ENCODE data around the gene ETFA.
A peak's percentile ranks its signal among the peaks of the same experiment; 100 is the strongest.

Gene ETFA

GRCh38 chr15:76335307-76336253, 24.3 kb upstream of the ETFA start:
- peak; percentile 44 for DNase-seq (ENCODE audit: extremely low read depth, insufficient read length)
- TF ChIP-seq CTCF (IDR thresholded peaks at IDR 0.05; ENCODE audit: insufficient read depth, low read length, poor library complexity, severe bottlenecking): no peak
- no peaks in the 10 kb centered on the region; the same call in 1 of the 2 replicates for H3K27me3 ChIP-seq (replicated peaks; ENCODE audit: control insufficient read depth, insufficient read depth, low read length)
- no peaks in the 10 kb centered on the region for H3K36me3 ChIP-seq (ENCODE audit: control insufficient read depth, insufficient read depth, low read length)
- peak overlapping the region; percentile 74 for H3K4me3 ChIP-seq (replicated peaks; ENCODE audit: low read depth, low read length)

GRCh38 chr15:76334438-76335306, 23.4 kb upstream of the ETFA start:
- Histone ChIP-seq H3K27me3 (replicated peaks; ENCODE audit: control insufficient read depth, insufficient read depth, low read length) (no peaks in the 10 kb centered on the region; the same call in 1 of the 2 replicates), H3K36me3 (ENCODE audit: control insufficient read depth, insufficient read depth, low read length) (no peaks in the 10 kb centered on the region), H3K4me3 (replicated peaks; ENCODE audit: low read depth, low read length) (no peak overlapping the region)
- no peak for DNase-seq (ENCODE audit: extremely low read depth, insufficient read length)
- TF ChIP-seq CTCF (IDR thresholded peaks at IDR 0.05; ENCODE audit: insufficient read depth, low read length, poor library complexity, severe bottlenecking): no peak

GRCh38 chr15:76333720-76334437, 22.6 kb upstream of the ETFA start:
- Histone ChIP-seq H3K4me3 (replicated peaks; ENCODE audit: low read depth, low read length) (no peak overlapping the region), H3K27me3 (replicated peaks; ENCODE audit: control insufficient read depth, insufficient read depth, low read length) (no peaks in the 10 kb centered on the region; the same call in none of the 2 replicates), H3K36me3 (ENCODE audit: control insufficient read depth, insufficient read depth, low read length) (no peaks in the 10 kb centered on the region)
- peak; percentile 43 for TF ChIP-seq CTCF (IDR thresholded peaks at IDR 0.05; ENCODE audit: insufficient read depth, low read length, poor library complexity, severe bottlenecking)
- no peak for DNase-seq (ENCODE audit: extremely low read depth, insufficient read length)

GRCh38 chr15:76333309-76333708, 22.0 kb upstream of the ETFA start:
- H3K36me3 ChIP-seq (ENCODE audit: control insufficient read depth, insufficient read depth, low read length): no peaks in the 10 kb centered on the region
- no peak for DNase-seq (ENCODE audit: extremely low read depth, insufficient read length)
- H3K27me3 ChIP-seq (replicated peaks; ENCODE audit: control insufficient read depth, insufficient read depth, low read length): no peaks in the 10 kb centered on the region; the same call in 1 of the 2 replicates
- H3K4me3 ChIP-seq (replicated peaks; ENCODE audit: low read depth, low read length): no peak overlapping the region
- TF ChIP-seq CTCF (IDR thresholded peaks at IDR 0.05; ENCODE audit: insufficient read depth, low read length, poor library complexity, severe bottlenecking): no peak

- H3K4me3 ChIP-seq (replicated peaks; ENCODE audit: low read depth, low read length): no peak overlapping the region
- H3K27me3 ChIP-seq (replicated peaks; ENCODE audit: control insufficient read depth, insufficient read depth, low read length): no peaks in the 10 kb centered on the region; the same call in 1 of the 2 replicates
- no peak for DNase-seq (ENCODE audit: extremely low read depth, insufficient read length)
- TF ChIP-seq CTCF (IDR thresholded peaks at IDR 0.05; ENCODE audit: insufficient read depth, low read length, poor library complexity, severe bottlenecking): no peak
- H3K36me3 ChIP-seq (ENCODE audit: control insufficient read depth, insufficient read depth, low read length): no peaks in the 10 kb centered on the region
Measured at GRCh38 chr15:76332796-76333195, 21.5 kb upstream of the ETFA start.
